ENCODE results near the gene ZNF385C.

ZNF385C gene

GRCh38 chr17:42124256-42124655 lies 26.0 kb upstream of the ZNF385C start:
- DNase-seq (ENCODE audit: low read depth): no peak

GRCh38 chr17:42122371-42123303 lies 24.4 kb upstream of the ZNF385C start, which contains the start of gene HSPB9:
Gene HSPB9 (plus strand): TSS chr17:42122804. CDS start chr17:42122851, 47 bp downstream.
- no peak for DNase-seq (ENCODE audit: low read depth)

GRCh38 chr17:42120770-42121769 lies 22.8 kb upstream of the ZNF385C start, which contains the start of gene KAT2A:
Gene KAT2A (minus strand): TSS chr17:42121367. CDS start chr17:42121304, 63 bp downstream.
- peak; percentile 61 for DNase-seq (ENCODE audit: low read depth)

GRCh38 chr17:42120161-42120769 lies 22.0 kb upstream of the ZNF385C start:
- DNase-seq (ENCODE audit: low read depth): no peak

- DNase-seq (ENCODE audit: low read depth): no peak
Observed at GRCh38 chr17:42119301-42119700, 21.0 kb upstream of the ZNF385C start.

GRCh38 chr17:42118545-42118944 lies 20.3 kb upstream of the ZNF385C start:
- no peak for DNase-seq (ENCODE audit: low read depth)

- no peak for DNase-seq (ENCODE audit: low read depth)
Observed at GRCh38 chr17:42118126-42118510, 19.8 kb upstream of the ZNF385C start.

GRCh38 chr17:42117397-42118125 lies 19.3 kb upstream of the ZNF385C start:
- DNase-seq (ENCODE audit: low read depth): no peak

GRCh38 chr17:42116705-42117396 lies 18.6 kb upstream of the ZNF385C start:
- DNase-seq (ENCODE audit: low read depth): peak; percentile 47

GRCh38 chr17:42114118-42114517 lies 15.8 kb upstream of the ZNF385C start:
- no peak for DNase-seq (ENCODE audit: low read depth)

GRCh38 chr17:42113293-42114069 lies 15.2 kb upstream of the ZNF385C start:
- DNase-seq (ENCODE audit: low read depth): no peak

- peak; percentile 65 for DNase-seq (ENCODE audit: low read depth)
Observed at GRCh38 chr17:42112552-42113176, 14.4 kb upstream of the ZNF385C start, which contains the start of gene DHX58. Gene DHX58 (minus strand): TSS chr17:42112714. CDS start chr17:42111892, 822 bp downstream.

- DNase-seq (ENCODE audit: low read depth): peak; percentile 38
Observed at GRCh38 chr17:42111871-42112551, 13.7 kb upstream of the ZNF385C start.

- DNase-seq (ENCODE audit: low read depth): no peak
Observed at GRCh38 chr17:42111265-42111636, 13.0 kb upstream of the ZNF385C start.

- DNase-seq (ENCODE audit: low read depth): no peak
Observed at GRCh38 chr17:42110301-42111264, 12.3 kb upstream of the ZNF385C start.

- no peak for DNase-seq (ENCODE audit: low read depth)
Observed at GRCh38 chr17:42109086-42109485, 10.8 kb upstream of the ZNF385C start.

All from GM04504 (cell line).